IMR-90 (cell line): Measurements from ENCODE around the gene SYNGR3.

Source experiments
- CEBPB ChIP-seq: IDR thresholded peaks from 2 replicates; pipeline ENCODE4 v1.6.1; 2012; ENCODE audit warnings: low read depth, low read length, improper control_type of control experiment
- POLR2A ChIP-seq: IDR thresholded peaks from 2 replicates; pipeline ENCODE4 v1.6.1; 2012; ENCODE audit warnings: mild to moderate bottlenecking, low read depth, low read length
- TF ChIP-seq, protein P1 (sequence below): conservative IDR thresholded peaks from 2 replicates; pipeline ENCODE4 v1.5.1; 2012; ENCODE audit warnings: mild to moderate bottlenecking, low read depth, low read length, improper control_type of control experiment

DNA sequence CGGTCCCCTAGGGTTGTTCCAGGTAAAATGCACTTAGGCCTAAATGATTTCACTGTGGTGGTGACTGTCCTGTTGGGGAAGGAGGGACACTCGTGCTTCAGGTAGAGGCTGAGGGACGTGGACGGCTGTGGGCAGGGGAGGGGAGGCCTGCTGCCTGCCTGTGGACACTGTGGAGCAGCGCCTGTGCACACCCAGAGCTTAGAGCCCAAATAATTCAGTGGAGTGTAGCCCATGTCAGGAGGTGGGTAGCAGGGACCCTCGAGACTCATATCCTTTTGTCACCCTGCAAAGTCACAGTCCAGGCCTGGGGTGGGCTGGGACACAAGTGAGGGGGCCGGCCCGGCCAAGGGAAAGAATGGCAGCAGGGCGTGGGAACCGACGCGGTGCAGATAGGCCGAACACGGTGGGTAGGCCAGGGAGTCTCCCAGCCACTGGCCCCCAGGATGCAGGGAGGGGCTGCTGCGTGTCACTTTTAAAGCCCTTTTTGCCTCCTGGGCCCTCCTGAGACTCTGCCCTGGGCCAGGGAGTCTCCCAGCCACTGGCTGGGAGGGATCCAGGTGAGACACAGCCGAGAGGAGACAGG, 36.2 kb downstream of the SYNGR3 start:
- TF ChIP-seq, protein P1, sequence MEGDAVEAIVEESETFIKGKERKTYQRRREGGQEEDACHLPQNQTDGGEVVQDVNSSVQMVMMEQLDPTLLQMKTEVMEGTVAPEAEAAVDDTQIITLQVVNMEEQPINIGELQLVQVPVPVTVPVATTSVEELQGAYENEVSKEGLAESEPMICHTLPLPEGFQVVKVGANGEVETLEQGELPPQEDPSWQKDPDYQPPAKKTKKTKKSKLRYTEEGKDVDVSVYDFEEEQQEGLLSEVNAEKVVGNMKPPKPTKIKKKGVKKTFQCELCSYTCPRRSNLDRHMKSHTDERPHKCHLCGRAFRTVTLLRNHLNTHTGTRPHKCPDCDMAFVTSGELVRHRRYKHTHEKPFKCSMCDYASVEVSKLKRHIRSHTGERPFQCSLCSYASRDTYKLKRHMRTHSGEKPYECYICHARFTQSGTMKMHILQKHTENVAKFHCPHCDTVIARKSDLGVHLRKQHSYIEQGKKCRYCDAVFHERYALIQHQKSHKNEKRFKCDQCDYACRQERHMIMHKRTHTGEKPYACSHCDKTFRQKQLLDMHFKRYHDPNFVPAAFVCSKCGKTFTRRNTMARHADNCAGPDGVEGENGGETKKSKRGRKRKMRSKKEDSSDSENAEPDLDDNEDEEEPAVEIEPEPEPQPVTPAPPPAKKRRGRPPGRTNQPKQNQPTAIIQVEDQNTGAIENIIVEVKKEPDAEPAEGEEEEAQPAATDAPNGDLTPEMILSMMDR: no peak
- TF ChIP-seq CEBPB (no peak), POLR2A (no peak)
